ENCODE data around the gene YAF2.
A peak's percentile ranks its signal among the peaks of the same experiment; 100 is the strongest.
"Not testable (repeated sequence)": the region's sequence is repeated elsewhere in the genome, so short reads cannot be mapped to it uniquely, and the experiment has no call there.

YAF2 gene

DNA sequence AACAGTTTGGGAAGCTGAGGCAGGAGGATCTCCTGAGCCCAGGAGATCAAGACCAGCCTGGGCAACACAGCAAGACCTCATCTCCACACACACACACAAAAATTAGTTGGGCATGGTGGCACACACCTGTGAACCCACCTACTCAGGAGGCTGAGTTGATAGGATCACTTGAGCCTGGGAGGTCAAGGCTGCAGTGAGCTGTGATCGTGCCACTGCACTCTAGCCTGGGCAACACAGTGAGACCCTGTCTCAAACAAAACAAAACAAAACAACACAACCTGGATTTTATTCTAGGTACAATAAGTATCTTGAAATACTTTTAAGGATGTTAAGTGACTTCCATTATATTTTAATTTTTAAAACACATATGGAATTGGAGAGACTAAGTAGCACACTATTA, 45.8 kb downstream of the YAF2 start:
- no peak for DNase-seq

DNA sequence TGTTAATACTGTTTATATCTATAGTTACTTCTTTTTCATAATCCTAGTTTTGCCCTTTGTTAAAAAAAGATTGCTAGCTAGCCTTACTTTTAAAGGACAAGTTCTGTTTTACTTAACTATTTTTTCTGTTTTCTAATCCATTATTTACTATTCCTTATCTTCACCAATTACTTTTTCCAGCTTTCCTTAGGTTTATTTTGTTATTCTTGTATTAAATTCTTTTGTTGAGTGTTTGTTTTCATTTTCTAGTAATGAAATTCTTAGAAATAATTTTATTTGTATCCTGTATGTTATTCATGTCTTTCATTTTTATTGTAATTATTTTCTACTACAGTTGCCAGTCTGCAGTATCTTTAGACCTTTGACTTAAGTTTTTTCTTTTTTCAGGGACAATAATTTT, 47.7 kb downstream of the YAF2 start:
- DNase-seq, result no peak

DNA sequence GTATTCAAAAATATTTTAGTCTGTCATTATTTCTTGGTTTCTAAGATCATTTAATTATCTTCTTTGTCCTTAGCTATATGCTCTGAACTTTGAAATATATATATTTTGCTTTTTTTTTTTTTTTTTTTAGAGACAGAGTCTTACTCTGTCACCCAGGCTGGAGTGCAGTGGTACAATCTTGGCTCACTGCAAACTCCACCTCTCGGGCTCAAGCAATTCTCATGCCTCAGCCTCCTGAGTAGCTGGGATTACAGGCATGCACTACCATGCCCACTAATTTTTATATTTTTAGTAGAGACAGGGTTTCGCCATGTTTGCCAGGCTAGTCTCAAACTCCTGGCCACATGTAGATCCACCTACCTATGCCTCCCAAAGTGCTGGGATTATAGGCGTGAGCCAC, 49.8 kb downstream of the YAF2 start:
- not testable (repeated sequence) for DNase-seq

DNA sequence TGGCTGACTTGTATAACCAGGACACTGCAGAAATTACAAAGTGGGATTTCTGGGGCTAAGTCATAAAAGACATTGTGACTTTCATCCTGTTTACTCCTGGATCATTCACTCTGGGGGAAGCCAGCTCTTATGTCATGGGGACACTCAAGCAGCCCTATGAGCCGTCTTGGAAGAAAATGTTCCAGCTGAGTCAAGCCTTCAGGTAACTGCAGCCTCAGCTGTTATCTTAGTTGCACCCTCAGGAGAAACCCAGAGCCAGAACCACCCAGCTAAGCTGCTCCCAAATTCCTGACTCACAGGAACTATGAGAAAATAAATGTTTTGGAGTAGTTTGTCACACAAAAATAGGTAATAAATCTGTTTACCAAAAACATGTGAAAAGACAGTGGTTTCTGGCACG, 50.2 kb downstream of the YAF2 start:
- no peak for DNase-seq

DNA sequence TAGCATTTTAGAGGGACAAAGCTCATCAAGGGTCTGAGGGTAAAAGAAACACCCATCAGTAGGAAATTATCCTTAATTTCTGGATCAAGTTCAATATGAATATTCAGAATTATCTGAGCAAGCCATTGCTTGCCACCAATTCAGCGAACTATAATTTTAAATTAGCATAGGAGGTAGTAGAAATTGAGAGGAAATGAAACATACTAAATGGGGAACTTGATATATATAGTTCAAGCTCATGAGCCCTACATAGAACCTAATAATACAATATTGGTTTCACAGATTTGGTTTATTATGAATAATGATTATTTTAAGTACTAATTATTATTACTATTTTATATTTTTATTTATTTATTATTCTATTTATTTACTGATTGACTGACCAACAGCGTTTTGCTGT, 51.3 kb downstream of the YAF2 start:
- no peak for DNase-seq

DNA sequence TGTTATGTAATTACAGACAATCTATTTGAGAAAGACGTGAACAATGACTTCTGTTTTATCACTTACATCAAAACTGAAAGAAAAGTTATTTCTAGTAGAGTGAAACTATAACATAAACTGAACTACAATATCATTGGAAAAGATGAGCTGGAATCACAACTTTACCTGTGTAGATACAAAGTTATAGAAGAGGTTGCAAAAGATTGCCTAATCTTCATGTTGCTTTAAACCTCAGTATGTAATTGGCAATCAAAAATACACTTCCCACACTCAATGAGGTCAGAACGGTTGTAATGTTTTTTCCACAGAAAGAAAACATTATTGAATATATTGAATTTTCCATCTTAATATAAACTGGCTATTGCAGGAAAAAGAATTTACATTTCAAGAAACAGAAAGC, 55.7 kb downstream of the YAF2 start:
- DNase-seq, result no peak

DNA sequence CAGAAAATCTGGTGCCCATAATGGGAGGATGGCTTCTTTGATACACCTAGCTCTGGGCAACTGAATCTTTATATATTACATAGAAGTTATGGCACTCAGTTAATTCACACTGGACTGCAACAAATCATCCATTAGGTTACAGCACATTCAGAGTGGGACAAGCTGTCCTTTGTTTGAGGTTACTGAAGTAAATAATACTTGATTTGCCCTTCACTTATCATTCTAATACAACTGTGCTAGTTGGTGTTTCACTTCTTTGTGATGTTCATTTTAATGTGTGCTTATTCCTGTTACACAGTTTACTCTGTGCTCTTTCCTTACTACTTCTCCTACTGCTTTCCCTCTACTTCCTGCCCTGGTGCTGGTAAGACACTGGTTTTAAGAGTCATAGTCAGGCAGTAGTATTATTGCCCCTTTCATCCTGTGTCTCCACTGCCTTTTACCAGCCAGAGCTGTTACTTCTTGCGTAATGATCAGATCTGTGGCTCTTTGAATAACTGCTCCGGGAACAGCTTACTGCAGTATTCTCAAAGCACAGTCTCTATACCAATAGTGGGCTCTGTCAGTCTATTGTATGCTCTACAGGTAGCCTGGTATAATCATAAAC, 57.0 kb downstream of the YAF2 start:
- no peak for DNase-seq

DNA sequence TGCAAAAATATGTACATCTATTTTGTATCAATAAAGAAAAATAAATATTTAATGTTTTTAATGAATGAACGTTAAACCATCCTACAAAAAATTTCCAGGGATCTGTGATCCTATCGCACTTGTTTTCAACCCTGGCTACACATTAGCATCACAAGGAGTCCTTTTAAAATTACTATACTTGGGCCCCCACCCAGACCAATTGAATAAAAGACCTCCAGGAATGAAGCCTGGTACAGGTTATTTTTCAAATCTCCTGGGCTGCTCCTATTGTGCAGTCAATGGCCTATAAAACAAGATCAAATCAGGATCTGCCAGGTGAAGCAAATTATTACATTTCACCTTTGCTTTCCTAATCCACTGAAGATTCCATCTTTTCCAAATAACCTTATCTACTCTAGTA, 59.9 kb downstream of the YAF2 start:
- DNase-seq, result no peak

DNA sequence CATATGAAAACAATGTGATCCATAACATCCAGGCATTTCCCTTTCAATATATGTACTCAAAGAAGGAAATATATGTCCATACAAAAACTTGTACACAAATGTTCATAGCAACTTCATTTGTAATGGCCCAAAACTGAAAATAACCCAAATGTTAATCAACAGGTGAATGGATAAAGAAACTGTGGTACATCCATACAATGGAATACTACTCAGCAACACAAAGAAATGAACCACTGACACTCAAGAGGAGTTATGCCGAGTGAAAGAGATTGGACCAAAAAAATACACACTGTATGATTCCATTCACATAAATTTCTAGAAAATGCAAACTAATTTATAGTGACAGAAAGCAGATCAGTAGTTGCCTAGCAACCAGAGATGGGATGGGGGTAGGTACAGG, 63.1 kb downstream of the YAF2 start:
- no peak for DNase-seq

DNA sequence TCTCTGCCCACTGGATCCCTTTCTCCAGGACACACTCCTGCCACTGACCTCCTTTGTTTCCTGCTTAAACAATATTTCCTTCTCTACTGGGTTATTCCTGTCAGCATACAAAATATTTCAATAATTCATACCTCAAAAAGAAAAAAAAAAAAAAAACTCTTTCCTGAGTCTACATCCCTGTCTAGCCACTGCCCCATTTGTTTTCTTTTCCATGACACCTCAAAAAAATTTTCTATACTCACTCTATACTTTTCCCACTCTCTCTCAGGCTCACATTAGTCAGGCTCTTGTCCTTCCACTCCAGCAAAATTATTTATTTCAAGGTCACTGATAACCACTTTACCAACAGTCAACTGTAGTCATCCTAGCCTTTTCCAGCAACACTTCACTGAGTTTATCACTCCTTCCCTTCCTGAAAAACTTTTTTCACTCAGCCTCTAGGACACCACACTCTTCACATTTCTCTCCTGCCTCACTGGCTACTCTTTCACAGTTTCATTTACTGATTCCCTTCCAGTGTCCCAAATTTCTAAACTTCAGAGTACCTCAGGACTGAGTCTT, 64.0 kb downstream of the YAF2 start:
- no peak for DNase-seq

DNA sequence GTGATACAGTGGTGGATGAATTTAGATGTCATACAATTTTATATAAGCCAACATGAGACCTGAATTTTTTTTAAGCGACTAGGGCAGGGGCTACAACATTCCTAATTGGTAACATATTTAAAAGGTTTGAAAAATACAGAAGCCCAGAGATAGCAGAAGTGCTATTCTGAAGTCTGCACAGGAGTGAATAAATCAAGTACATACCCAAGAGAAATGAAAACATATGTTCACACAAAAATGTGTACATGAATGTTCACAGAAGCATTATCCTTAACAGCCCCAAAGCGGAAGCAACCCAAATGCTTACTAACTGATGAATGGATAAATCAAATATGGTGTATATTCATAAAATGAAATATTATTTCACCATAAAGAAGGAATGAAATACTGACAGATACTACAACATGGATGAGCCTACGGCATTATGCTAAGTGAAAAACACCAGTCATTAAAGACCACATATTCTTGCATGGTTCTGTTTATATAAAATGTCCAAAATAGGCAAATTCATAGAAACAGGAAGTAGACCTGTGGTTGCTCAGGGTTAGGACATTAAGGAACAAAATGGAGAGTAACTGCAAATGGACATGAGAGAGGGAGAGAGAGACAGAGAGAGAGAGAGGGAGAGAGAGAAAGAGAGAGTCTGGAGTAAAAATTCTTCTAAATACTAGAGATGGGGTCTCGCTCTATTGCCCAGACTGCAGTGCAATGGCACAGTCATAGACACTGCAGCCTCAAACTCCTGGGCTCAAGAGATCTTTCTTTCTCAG, 65.4 kb downstream of the YAF2 start:
- DNase-seq, result no peak

DNA sequence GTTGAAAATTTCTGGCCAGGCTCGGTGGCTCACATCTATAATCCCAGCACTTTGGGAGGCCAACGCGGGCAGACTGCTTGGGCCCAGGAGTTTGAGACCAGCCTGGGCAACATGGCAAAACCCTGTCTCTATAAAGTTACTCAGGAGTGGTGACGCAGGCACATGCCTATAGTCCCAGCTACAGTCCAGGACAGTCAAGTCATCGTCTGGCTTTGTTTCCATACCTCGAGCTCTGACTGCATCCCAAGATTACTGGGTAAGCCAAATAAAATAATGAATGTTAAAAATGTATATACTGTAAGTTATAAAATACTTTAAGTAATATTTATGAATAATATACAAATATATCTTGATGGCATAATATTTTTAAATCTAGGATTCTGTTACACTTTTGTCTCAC, 70.3 kb downstream of the YAF2 start:
- DNase-seq, result no peak

DNA sequence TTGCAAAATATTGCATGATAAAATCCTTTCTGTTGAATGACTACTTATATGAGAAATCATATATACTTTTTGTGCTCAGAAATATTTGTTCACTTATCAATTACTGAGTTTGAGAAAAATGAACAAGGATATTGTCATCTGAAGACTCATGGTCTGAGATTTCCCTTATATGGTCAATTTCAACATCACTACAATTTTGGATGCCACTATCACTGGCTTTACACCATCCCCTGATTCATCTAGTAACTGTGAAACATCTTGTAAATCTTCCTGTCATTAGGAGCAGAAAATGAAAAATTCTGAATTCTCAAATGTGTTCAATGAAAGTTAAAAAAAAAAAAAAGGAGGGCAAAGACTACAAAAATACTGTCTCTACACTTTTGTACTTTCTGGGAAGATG, 71.5 kb downstream of the YAF2 start:
- DNase-seq, result no peak

DNA sequence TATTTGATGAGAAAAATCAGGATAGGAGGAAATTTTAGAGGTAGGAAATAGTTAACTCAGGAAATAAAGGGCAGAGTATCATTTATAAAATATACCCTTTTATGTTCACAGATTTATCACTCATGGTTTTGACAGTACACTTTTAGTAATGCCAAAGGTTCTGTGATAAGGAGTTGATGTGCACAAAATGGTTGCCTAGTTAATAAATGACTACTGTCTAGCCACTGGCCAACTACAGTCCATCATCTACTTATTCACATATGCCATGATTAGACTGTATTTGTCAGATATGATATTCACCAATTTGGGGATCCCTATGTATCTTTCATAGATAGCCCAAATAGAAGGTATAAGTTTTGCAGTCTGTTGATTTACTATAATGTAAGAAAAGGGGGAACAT, 74.1 kb downstream of the YAF2 start:
- DNase-seq, result no peak

DNA sequence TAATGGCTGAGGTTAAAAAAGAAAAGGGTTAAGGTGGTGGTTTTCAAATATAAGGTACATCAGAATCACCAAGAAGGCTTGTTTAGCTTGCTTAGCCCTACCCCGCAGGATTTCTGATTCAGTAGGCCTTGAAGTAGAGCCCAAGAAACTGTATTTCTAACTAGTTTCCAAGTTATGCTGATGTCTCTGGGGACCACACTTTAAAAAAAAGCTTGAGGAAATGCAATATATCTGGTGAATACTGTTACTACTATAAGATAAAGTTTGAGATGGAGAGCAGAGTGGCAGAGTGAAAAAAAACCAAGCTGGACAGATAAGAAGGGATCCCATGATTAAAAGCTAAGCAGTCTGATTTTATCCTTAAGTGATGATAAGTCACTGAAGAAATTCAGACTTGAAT, 75.1 kb downstream of the YAF2 start:
- DNase-seq, result no peak

DNA sequence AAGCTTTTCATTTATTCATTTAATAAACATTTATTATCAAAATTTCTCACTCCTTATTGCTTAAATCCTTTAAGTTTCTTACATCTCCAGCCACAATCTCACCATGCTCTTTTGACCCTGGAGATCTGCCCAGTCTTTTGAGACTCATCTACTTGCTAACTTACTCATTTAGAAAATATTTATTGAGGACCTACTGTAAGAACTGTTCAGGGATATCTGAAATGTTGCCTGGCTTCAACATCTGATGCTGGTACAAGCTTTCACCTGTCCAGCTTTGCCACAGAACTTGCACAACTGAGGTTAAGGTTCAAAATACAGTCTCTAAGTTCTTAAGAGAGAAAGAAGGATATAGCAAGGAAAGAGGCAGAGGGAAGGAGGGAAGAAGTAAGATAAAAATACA, 75.9 kb downstream of the YAF2 start:
- no peak for DNase-seq

DNA sequence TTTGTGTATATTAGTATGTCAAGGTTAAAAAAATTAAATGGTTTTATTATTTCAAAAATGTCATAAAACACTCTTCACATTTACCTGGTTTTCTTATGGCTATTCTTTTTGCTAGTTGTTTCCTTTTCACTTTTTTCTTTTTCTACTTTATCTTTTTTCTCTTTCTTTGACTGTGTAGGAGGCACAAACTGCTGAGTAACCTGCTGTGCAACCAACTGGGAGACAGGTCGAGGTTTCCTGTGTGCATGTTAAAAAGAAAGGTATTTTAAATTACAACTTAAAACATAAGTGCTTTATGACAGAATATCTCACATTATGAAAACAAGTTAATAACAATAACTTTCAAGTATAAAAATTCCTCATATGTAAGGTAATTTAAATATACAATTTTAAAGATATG, 76.5 kb downstream of the YAF2 start:
- DNase-seq, result no peak

DNA sequence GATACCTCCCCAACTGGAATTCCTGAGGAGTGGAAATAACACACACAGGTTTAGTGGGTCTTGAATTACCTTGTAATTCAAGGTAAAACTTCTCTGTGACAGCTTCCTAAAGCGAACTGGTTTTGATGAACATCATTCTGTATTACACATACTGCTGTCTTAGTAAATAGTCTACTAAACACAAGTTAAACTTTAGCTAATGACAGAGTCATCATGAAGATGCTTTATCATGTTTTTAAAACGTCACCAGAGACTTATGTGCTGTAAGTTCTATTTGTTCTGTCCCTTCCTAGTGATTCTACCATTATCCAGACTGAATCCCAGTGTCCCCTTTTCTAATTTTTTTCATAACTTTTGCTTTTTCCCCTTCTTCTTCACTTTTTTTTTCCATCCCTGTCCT, 81.8 kb downstream of the YAF2 start:
- no peak for DNase-seq

DNA sequence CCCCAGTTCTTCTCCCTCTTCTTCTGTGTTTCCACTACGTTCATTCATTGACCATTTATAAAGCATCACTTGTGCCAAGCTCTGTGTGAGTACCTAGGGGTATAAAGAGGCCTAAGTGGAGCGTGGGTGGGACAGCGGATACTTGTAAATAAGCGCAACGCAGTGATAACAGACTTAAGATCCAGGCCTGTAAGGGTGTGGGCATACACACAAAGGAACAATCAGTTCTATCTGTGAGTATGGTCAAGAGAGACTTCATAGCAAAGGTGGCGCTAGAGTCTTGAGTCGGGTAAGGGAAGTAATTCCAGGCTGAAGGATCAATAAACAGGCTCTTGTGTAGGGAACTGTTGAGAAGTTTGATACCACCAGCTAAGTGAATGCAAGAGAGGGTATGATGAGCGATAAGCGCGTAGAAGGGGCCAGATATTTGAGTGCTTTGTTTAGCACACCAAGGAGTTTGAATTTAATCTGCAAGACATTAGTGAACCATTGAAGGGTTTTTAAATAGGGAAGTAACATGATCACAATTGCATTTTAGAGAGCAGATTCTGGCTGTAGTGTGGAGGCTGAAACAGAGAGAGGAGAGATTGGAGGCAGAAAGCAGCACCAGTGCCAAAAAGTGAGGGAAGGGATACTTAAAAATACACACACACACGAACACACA, 92.4 kb downstream of the YAF2 start:
- DNase-seq, result peak in 1 of 2 experiments; percentile 10

DNA sequence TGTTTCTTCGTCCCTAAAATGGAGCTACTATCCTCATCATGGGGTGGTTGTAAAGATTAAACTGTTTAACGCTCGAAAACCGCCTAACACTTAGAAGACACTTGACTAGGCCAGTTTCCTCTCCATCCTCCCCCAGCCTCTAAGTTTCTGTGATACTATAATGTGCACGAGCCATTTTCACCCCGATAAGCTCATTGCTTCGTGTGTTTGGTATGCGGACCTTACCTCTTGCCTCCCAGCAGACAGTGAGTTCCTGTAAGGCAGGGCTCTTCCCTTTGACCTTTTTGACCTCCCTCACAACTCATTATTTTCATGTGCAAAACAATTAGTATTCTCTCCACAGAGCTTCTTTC, 92.9 kb downstream of the YAF2 start:
- DNase-seq, result peak in 1 of 2 experiments; percentile 42

DNA sequence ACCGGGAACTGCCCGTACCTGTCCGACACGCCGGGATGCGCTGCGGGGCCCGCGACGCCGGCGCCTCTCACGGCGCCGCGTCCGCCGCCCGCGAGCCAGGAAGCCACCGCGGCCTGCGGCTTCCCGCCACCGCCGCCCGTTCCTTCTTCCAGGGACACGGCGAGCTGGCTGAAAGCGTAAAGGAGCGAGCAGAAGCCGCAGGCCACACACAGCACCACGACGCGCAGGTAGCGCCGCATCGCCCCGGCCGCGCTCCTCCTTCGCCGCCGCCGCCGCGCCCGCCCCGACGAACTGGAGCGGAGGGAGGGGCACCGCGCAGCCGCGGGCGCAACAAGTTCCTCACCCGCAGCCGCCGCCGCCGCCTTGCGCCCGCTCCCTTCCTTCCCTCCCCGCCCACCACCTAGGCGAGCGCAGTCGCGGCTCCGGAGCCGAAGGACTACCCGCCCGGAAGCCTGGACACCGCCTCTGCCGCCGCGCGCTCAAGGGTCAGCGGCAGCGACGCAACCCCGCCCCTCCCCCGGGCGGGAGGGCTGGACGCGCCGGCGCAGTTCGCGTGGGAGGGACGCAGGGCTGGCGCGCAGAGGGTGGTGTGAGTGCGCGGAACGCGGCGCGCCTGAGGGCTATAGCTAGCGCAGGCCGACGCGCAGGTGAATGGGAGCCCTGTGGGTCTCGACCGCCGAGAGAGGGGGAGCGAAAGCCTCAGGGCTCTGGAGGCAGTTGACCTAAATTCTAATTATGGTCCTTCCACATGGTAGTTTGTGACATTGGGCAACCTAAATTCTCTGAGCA, 93.4 kb downstream of the YAF2 start, which contains the start of gene GXYLT1:
TSS of gene GXYLT1 (minus strand) at position 467 of the 789 bp plus-strand sequence. CDS start at position 239, 228 bp downstream.
- peak; percentile 86 to 90 for DNase-seq

DNA sequence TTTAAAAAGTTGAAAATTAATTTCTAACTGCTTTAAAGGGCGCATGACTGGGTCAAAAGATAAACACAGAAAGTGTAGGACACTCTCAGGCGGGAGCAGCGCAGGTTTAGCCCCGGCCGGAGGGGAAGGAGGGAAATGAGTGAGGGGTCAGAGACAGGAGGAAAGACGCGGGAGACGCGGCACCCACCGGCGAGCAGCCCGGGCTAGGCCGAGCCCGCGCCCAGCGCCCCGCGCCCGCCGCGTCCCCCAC, 94.0 kb downstream of the YAF2 start:
- peak; percentile 7 to 40 for DNase-seq

DNA sequence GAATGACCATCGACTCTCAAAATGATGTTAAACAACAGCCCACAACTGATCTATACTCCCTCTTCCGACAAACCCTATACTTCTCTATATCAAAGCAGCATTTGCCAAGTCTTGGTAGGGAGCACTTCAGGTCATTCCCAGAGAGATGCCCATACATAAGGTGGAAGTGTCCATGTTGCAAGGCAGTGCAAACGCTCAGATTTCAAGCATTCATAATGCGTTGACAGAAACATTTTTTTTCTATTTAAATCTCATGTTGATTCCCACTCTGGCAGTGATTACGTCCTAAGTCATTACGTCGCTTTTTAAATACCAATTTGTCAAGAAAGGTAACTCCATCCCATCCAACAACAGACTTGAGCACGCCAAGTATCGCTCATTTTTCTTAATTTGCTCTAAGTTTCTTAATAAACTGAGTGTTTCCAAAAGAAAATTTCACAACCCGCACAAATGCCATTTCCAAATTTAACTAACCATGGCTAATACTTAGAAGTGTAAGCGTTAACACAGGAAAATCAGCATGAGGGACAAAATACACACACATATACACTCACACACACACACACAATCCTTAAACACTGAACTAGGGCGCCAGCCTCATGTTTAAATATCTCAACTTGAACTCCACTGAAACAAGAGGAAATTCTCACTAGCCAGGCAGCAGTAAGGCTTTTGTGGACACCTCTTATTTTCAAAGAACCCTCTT, 94.4 kb downstream of the YAF2 start:
- DNase-seq, result peak in 1 of 2 experiments; percentile 40
